ENCODE measurements around the gene POU5F1. TPM values are rescaled to one million over a fixed set of nuclear protein-coding genes. Genes with fewer than 3 reads are reported as not detected.

Gene POU5F1
- total and polyA plus RNA-seq, 2 experiments from 2014 or later, result 1.6 TPM; not detected in 1

DNA sequence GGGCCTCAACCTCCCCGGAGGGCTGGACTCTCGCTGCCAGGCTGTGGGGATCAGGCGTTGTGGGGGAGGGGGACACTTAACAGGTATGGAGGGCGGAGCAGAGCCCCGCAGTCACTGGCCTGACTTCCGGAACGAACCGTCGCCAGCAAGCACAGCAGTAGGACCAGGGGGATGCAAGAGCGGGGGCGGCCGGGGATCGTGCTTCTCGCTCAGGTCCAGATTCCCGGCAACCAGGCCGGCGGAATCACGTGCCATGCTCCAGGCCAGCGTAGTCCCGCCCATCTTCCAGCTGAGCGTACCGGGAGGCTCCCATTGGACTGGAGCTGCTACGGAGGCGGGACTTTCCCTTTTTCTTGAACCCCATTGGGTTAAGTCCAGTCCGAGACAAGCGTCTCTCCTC, 10.0 kb upstream of the POU5F1 start:
- Histone ChIP-seq H3K27ac (no peak overlapping the region), H3K4me1 (ENCODE audit: low read depth) (no peaks in the 10 kb centered on the region), H3K27me3 (no peaks in the 10 kb centered on the region), H3K36me3 (no peaks in the 10 kb centered on the region), H3K4me3 (no peak overlapping the region), H3K9me3 (ENCODE audit: low read depth) (no peaks in the 10 kb centered on the region)
- DNase-seq (ENCODE audit: low read depth in 1 of 2, low spot score in 1 of 2), result peak in 1 of 2 donors; percentile 83
- TF ChIP-seq, protein P1, sequence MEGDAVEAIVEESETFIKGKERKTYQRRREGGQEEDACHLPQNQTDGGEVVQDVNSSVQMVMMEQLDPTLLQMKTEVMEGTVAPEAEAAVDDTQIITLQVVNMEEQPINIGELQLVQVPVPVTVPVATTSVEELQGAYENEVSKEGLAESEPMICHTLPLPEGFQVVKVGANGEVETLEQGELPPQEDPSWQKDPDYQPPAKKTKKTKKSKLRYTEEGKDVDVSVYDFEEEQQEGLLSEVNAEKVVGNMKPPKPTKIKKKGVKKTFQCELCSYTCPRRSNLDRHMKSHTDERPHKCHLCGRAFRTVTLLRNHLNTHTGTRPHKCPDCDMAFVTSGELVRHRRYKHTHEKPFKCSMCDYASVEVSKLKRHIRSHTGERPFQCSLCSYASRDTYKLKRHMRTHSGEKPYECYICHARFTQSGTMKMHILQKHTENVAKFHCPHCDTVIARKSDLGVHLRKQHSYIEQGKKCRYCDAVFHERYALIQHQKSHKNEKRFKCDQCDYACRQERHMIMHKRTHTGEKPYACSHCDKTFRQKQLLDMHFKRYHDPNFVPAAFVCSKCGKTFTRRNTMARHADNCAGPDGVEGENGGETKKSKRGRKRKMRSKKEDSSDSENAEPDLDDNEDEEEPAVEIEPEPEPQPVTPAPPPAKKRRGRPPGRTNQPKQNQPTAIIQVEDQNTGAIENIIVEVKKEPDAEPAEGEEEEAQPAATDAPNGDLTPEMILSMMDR (IDR thresholded peaks at IDR 0.05; ENCODE audit: low read depth, low read length), result no peak

DNA sequence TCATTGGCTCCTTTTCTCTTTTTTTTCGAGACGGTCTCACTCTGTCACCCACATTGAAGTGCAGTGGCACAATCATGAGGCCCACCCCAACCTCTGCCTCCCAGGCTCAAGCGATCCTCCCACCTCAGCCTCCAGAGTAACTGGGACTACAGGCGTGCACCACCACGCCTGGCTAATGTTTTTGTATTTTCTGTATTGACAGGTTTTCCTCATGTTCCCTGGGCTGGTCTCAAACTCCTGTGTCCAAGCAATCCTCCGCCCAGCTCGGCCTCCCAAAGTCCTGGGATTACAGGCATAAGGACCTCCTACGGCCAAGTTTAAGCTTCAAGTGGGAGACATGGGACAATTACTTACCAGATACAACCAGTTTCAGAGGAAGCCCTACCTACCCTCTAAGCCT, 9.4 kb upstream of the POU5F1 start:
- Histone ChIP-seq H3K36me3 (no peaks in the 10 kb centered on the region), H3K27me3 (no peaks in the 10 kb centered on the region), H3K4me3 (no peak overlapping the region), H3K4me1 (ENCODE audit: low read depth) (no peaks in the 10 kb centered on the region), H3K9me3 (ENCODE audit: low read depth) (no peaks in the 10 kb centered on the region), H3K27ac (no peak overlapping the region)
- TF ChIP-seq, protein P1 (IDR thresholded peaks at IDR 0.05; ENCODE audit: low read depth, low read length), result no peak
- DNase-seq (ENCODE audit: low read depth in 1 of 2, low spot score in 1 of 2), result no peak

DNA sequence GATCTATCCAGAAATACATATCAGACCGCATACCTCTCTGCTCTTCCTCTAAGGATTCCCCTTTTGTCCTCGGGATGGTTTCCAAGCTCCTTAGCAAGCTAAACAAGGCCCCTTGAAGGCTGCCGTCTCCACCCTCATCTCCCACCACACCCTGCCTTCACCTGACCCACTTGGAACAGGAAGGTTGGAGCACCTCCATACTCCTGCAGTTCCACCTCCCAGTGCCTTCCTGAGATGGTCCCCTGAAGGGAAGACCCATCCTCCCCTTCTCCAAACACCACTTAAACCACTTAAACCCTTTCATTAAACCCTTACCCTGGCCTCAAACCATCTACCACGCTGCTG, 8.5 kb upstream of the POU5F1 start:
- Histone ChIP-seq H3K9me3 (ENCODE audit: low read depth) (no peaks in the 10 kb centered on the region), H3K4me1 (ENCODE audit: low read depth) (no peaks in the 10 kb centered on the region), H3K36me3 (no peaks in the 10 kb centered on the region), H3K27me3 (no peaks in the 10 kb centered on the region), H3K4me3 (no peak overlapping the region), H3K27ac (no peak overlapping the region)
- TF ChIP-seq, protein P1 (IDR thresholded peaks at IDR 0.05; ENCODE audit: low read depth, low read length), result no peak
- DNase-seq (ENCODE audit: low read depth in 1 of 2, low spot score in 1 of 2), result no peak

DNA sequence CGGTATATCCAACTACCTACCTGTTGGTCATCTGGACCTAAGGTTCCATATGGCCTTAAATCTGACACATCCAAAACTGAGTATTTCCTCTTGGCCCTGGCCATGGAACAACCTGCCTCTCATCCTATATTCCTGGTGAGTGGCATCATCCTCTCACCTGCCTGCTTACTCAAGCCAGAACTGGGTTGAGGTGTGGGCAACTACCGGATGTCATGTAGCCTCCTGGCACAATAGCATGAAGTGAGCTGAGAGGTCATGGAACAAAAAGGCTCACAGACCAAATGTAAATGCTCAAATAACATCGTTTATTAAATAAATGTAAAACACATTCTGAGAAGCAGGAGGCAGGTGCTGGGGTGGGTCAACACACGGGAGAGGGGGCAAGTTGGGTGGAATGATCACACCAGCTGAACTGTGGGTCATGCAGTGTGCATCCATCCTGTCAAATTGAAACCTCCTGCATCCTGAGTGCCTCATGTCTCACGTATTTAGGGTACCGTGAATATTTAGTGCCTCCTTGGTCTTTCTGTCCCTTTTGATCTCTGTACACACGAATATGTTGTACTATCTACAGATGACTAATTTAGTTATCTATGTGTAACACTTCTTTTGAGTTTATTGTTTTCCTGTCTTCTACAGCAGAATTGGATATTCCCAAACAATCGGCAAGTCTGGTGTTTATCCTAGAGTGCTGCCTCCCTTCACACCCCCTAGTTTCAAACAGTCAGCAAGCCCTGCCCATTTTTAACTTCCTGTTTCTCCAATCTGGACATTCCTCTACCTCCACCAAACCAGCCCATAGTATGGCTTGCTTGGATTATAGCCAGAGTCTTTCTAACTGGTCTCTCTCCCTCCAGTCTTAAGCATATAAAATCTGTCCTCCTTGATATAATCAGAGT, 7.9 kb upstream of the POU5F1 start:
- DNase-seq (ENCODE audit: low read depth in 1 of 2, low spot score in 1 of 2), result peak in 1 of 2 donors; percentile 57
- Histone ChIP-seq H3K36me3 (no peaks in the 10 kb centered on the region), H3K27me3 (no peaks in the 10 kb centered on the region), H3K27ac (no peak overlapping the region), H3K4me1 (ENCODE audit: low read depth) (no peaks in the 10 kb centered on the region), H3K9me3 (ENCODE audit: low read depth) (no peaks in the 10 kb centered on the region), H3K4me3 (no peak overlapping the region)
- TF ChIP-seq, protein P1 (IDR thresholded peaks at IDR 0.05; ENCODE audit: low read depth, low read length), result no peak

DNA sequence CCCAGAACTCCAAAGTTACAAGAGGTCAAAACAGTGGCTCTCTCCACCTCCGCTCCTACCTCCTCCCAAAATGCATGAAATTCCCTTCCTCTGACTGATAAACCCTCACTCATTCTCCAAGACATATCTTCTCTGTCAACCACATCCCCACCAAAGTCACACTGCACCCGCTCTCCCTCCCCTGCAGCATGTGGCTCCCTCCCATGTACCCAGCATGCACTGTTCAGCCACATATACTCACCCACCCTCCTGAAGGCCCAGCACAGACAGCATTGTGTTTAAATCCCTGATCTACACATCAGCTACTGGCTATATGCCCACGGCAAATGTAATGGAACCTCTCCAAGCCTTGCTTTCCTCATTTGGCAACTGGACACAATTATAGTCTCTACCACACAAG, 5.5 kb upstream of the POU5F1 start:
- Histone ChIP-seq H3K27ac (no peak overlapping the region), H3K9me3 (ENCODE audit: low read depth) (no peaks in the 10 kb centered on the region), H3K4me1 (ENCODE audit: low read depth) (no peaks in the 10 kb centered on the region), H3K27me3 (no peaks in the 10 kb centered on the region), H3K4me3 (no peak overlapping the region), H3K36me3 (no peaks in the 10 kb centered on the region)
- TF ChIP-seq, protein P1 (IDR thresholded peaks at IDR 0.05; ENCODE audit: low read depth, low read length), result no peak
- peak in 1 of 2 donors; percentile 69 for DNase-seq (ENCODE audit: low read depth in 1 of 2, low spot score in 1 of 2)
